Measurements from ENCODE around the gene PSMB10. TPM values are rescaled to one million over a fixed set of nuclear protein-coding genes. Genes with fewer than 3 reads are reported as not detected.

Gene PSMB10
- total RNA-seq, 1 experiment from 2014 or later = 39.5 TPM

DNA sequence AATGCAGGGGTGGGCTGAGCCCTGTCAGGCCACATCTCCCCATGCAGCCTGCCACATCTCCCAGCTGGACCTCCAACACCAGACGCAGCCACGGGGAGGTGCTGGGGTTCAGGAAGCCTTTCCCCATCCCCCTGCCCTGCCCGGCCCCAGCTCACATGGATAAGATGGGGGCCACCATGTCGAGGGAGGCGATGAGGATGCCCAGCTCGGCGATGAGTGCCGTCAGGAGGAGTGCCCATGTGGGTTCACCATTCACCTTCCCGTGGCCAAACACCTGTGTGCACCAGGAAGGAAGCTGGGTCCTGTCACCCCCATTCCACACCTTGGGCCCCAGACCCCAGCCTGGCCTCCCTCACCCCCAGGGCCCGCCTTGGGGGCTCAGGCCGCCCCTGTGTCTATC is 13.0 kb upstream of the PSMB10 start:
- Histone ChIP-seq H3K4me1 (replicated peaks; ENCODE audit: insufficient read depth) (no peaks in the 10 kb centered on the region), H3K4me3 (no peak overlapping the region), H2AFZ (no peak overlapping the region), H3K4me2 (no peak overlapping the region), H4K20me1 (ENCODE audit: insufficient read depth) (no peaks in the 10 kb centered on the region; the same call in 1 of the 2 replicates), H3K9me2 (ENCODE audit: insufficient read depth) (no peaks in the 10 kb centered on the region), H3K27me3 (ENCODE audit: insufficient read depth, low read depth) (no peaks in the 10 kb centered on the region), H3F3A (ENCODE audit: insufficient read depth, low read depth) (no peaks in the 10 kb centered on the region), H3K27ac (no peak overlapping the region), H3K36me3 (ENCODE audit: low read depth) (no peaks in the 10 kb centered on the region), H3K9me3 (ENCODE audit: insufficient read depth, low read depth) (no peaks in the 10 kb centered on the region), H3K79me2 (ENCODE audit: low read depth) (no peaks in the 10 kb centered on the region)
- CTCF ChIA-PET = no interaction called here
- DNase-seq = no peak
- no peak for TF ChIP-seq EZH2 (IDR thresholded peaks at IDR 0.05; ENCODE audit: low read depth)
- TF ChIP-seq, protein P1, sequence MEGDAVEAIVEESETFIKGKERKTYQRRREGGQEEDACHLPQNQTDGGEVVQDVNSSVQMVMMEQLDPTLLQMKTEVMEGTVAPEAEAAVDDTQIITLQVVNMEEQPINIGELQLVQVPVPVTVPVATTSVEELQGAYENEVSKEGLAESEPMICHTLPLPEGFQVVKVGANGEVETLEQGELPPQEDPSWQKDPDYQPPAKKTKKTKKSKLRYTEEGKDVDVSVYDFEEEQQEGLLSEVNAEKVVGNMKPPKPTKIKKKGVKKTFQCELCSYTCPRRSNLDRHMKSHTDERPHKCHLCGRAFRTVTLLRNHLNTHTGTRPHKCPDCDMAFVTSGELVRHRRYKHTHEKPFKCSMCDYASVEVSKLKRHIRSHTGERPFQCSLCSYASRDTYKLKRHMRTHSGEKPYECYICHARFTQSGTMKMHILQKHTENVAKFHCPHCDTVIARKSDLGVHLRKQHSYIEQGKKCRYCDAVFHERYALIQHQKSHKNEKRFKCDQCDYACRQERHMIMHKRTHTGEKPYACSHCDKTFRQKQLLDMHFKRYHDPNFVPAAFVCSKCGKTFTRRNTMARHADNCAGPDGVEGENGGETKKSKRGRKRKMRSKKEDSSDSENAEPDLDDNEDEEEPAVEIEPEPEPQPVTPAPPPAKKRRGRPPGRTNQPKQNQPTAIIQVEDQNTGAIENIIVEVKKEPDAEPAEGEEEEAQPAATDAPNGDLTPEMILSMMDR (conservative IDR thresholded peaks at IDR 0.05) = no peak
- intact Hi-C loops (cut with micrococcal nuclease; ENCODE audit: unreplicated experiment) = loop anchor here (10.0 kb wide), 1 partner anchor 95 kb away; no protein-coding TSS in a partner anchor
- no TSS peak for BruUV-seq (replicated peaks)
- POLR2A ChIA-PET (ENCODE audit: unreplicated experiment) = no interaction called here

DNA sequence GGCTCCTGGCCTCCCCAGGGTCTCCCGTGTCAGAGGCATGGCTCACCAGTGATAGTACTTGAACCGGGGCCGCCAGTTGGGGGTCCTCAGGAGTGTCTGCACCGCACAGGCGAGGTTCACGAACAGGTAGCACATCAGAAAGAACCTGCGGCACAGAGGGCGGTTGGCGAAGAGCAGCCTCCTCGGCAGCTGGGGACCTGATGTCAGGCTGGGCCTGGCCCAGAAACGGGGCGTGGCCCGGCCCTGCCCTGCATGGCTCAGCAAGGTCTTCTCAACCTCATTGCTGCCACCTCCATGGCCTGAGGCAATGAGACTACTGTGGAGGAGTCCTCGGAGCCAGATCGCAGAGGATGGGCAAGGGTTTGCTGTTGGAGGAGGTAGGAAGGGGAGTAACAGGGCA is 11.4 kb upstream of the PSMB10 start:
- no peaks in the 10 kb centered on the region for H3K9me3 ChIP-seq (ENCODE audit: insufficient read depth, low read depth)
- H3K79me2 ChIP-seq (ENCODE audit: low read depth) = no peaks in the 10 kb centered on the region
- no peaks in the 10 kb centered on the region; the same call in none of the 2 replicates for H4K20me1 ChIP-seq (ENCODE audit: insufficient read depth)
- no peaks in the 10 kb centered on the region for H3F3A ChIP-seq (ENCODE audit: insufficient read depth, low read depth)
- POLR2A ChIA-PET (ENCODE audit: unreplicated experiment) = no interaction called here
- TF ChIP-seq EZH2 (IDR thresholded peaks at IDR 0.05; ENCODE audit: low read depth) = no peak
- TF ChIP-seq, protein P1 (conservative IDR thresholded peaks at IDR 0.05) = no peak
- H3K36me3 ChIP-seq (ENCODE audit: low read depth) = no peaks in the 10 kb centered on the region
- no peak overlapping the region for H2AFZ ChIP-seq
- H3K4me2 ChIP-seq = no peak overlapping the region
- H3K27me3 ChIP-seq (ENCODE audit: insufficient read depth, low read depth) = no peaks in the 10 kb centered on the region
- BruUV-seq (replicated peaks) = no TSS peak
- H3K4me1 ChIP-seq (replicated peaks; ENCODE audit: insufficient read depth) = no peaks in the 10 kb centered on the region
- H3K4me3 ChIP-seq = no peak overlapping the region
- intact Hi-C loops (cut with micrococcal nuclease; ENCODE audit: unreplicated experiment) = loop anchor here (10.0 kb wide), 1 partner anchor 97 kb away; no protein-coding TSS in a partner anchor
- no peak overlapping the region for H3K27ac ChIP-seq
- DNase-seq = no peak
- CTCF ChIA-PET = no interaction called here
- no peaks in the 10 kb centered on the region for H3K9me2 ChIP-seq (ENCODE audit: insufficient read depth)

DNA sequence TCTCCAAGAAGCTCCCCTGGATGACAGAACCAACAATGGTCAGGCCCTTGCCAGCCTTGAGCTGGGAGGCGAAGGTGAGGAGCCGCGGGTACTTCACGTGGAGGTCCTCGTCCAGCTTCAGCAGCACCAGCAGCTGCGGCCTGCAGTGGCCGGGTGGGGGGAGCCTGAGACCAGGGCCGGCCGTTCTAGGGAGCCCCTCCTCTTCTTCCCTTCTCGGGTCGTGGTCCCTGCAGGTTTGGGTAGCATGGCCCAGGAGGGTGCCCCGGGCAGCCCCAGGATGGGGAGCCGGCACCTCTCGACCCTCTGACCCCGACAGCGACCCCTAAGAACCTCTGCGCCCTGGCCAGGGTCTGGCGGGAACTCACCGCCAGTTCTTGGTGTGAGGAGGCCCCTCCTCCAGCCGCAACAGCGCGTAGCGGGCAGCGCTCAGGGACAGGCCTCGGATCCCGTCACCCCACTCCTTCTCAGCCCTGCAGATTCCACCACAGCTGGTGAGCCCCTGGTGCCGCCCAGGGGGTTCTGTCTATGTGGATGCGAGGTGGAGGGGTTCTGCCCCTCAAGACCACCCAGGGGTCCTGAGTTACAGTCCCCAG is 10.4 kb upstream of the PSMB10 start:
- POLR2A ChIA-PET (ENCODE audit: unreplicated experiment) = interaction anchor here (0.5 kb wide), 1 partner anchor 20 kb away, joined by 3 read pairs; no protein-coding TSS in a partner anchor
- intact Hi-C loops (cut with micrococcal nuclease; ENCODE audit: unreplicated experiment) = loop anchor here (10.0 kb wide), 1 partner anchor 98 kb away; no protein-coding TSS in a partner anchor
- CTCF ChIA-PET = interaction anchor here (0.6 kb wide), 1 partner anchor 369 kb away, joined by 3 read pairs; no protein-coding TSS in a partner anchor

More for the DNA sequence above, 10.4 kb upstream of the PSMB10 start:
- no peaks in the 10 kb centered on the region for H3K79me2 ChIP-seq (ENCODE audit: low read depth)
- no peak overlapping the region for H3K27ac ChIP-seq
- no peak overlapping the region for H2AFZ ChIP-seq
- no peaks in the 10 kb centered on the region for H3K9me2 ChIP-seq (ENCODE audit: insufficient read depth)
- H4K20me1 ChIP-seq (ENCODE audit: insufficient read depth) = peaks cover 6% of the 10 kb centered on the region
- BruUV-seq (replicated peaks) = no TSS peak
- TF ChIP-seq, protein P1 (conservative IDR thresholded peaks at IDR 0.05) = no peak
- TF ChIP-seq EZH2 (IDR thresholded peaks at IDR 0.05; ENCODE audit: low read depth) = no peak
- H3K36me3 ChIP-seq (ENCODE audit: low read depth) = no peaks in the 10 kb centered on the region
- no peaks in the 10 kb centered on the region for H3K4me1 ChIP-seq (replicated peaks; ENCODE audit: insufficient read depth)
- H3K4me3 ChIP-seq = no peak overlapping the region
- no peaks in the 10 kb centered on the region for H3K27me3 ChIP-seq (ENCODE audit: insufficient read depth, low read depth)
- peaks cover 2% of the 10 kb centered on the region; the same call in 1 of the 2 replicates for H3F3A ChIP-seq (ENCODE audit: insufficient read depth, low read depth)
- DNase-seq = no peak
- no peak overlapping the region for H3K4me2 ChIP-seq
- H3K9me3 ChIP-seq (ENCODE audit: insufficient read depth, low read depth) = no peaks in the 10 kb centered on the region

Data from PC-9 (cell line).